H9 (cell line): ENCODE measurements around the gene APBB2. TPM values are rescaled to one million over a fixed set of nuclear protein-coding genes. Genes with fewer than 3 reads are reported as not detected.

Experiments
- DNase-seq: peaks from one replicate; pipeline ENCODE4 v3.0.0-alpha.2; 2017
- H2AFZ ChIP-seq: one replicate; pipeline ENCODE4 v1.6.1; 2013; ENCODE audit warnings: mild to moderate bottlenecking, low read length, control low read depth, moderate library complexity
- H2AK5ac ChIP-seq: 2 replicates; pipeline ENCODE4 v1.6.1; 2013; ENCODE audit warnings: low read length, control low read depth, mixed read lengths; ENCODE audit not compliant: insufficient read length
- H2BK120ac ChIP-seq: one replicate; pipeline ENCODE4 v1.6.1; 2013; ENCODE audit warnings: low read depth, mild to moderate bottlenecking, low read length, control low read depth, inconsistent platforms; ENCODE audit not compliant: poor library complexity, severe bottlenecking
- H2BK12ac ChIP-seq: 2 replicates; pipeline ENCODE4 v1.6.1; 2013; ENCODE audit warnings: low read length, control low read depth, mixed read lengths, low read depth; ENCODE audit not compliant: insufficient read length
- H2BK15ac ChIP-seq: 2 replicates; pipeline ENCODE4 v1.6.1; 2013; ENCODE audit warnings: low read depth, low read length, control low read depth
- H2BK20ac ChIP-seq: one replicate; pipeline ENCODE4 v1.6.1; 2013; ENCODE audit warnings: low read depth, mild to moderate bottlenecking, low read length, control low read depth, inconsistent platforms; ENCODE audit not compliant: poor library complexity, severe bottlenecking
- H2BK5ac ChIP-seq: 2 replicates; pipeline ENCODE4 v1.6.1; 2013; ENCODE audit warnings: low read length, control low read depth, mixed read lengths; ENCODE audit not compliant: insufficient read length
- H3K14ac ChIP-seq: 2 replicates; pipeline ENCODE4 v1.6.1; 2013; ENCODE audit warnings: low read length, control low read depth; ENCODE audit not compliant: insufficient read depth
- H3K18ac ChIP-seq: 2 replicates; pipeline ENCODE4 v1.6.1; 2013; ENCODE audit warnings: low read depth, mild to moderate bottlenecking, mixed read lengths, low read length, control low read depth; ENCODE audit not compliant: insufficient read length
- H3K23ac ChIP-seq: 2 replicates; pipeline ENCODE4 v1.6.1; 2013; ENCODE audit warnings: low read length, control low read depth, mixed read lengths, low read depth; ENCODE audit not compliant: insufficient read length
- H3K23me2 ChIP-seq: 2 replicates; pipeline ENCODE4 v1.6.1; 2013; ENCODE audit warnings: low read depth, mild to moderate bottlenecking, mixed read lengths, low read length, control low read depth; ENCODE audit not compliant: insufficient read length, poor library complexity, severe bottlenecking
- H3K27ac ChIP-seq: 2 replicates; pipeline ENCODE4 v1.5.1; 2013; ENCODE audit warnings: low read length, control low read depth, mixed read lengths, low read depth; ENCODE audit not compliant: insufficient read length
- H3K27me3 ChIP-seq: 2 replicates; pipeline ENCODE4 v1.6.1; 2013; ENCODE audit warnings: low read length, control low read depth, inconsistent platforms; ENCODE audit not compliant: insufficient read depth
- H3K4ac ChIP-seq: 2 replicates; pipeline ENCODE4 v1.6.1; 2013; ENCODE audit warnings: low read depth, mild to moderate bottlenecking, control low read depth, inconsistent platforms, low read length, moderate library complexity
- H3K4me1 ChIP-seq: 2 replicates; pipeline ENCODE4 v1.6.1; 2013; ENCODE audit warnings: low read length, control low read depth, inconsistent platforms; ENCODE audit not compliant: insufficient read depth
- H3K4me2 ChIP-seq: 2 replicates; pipeline ENCODE4 v1.6.1; 2013; ENCODE audit warnings: low read length, control low read depth, mixed read lengths; ENCODE audit not compliant: insufficient read length, insufficient read depth
- H3K56ac ChIP-seq: 2 replicates; pipeline ENCODE4 v1.6.1; 2013; ENCODE audit warnings: low read depth, mild to moderate bottlenecking, mixed read lengths, low read length, control low read depth; ENCODE audit not compliant: insufficient read length
- H3K79me1 ChIP-seq: 2 replicates; pipeline ENCODE4 v1.6.1; 2013; ENCODE audit warnings: low read depth, mild to moderate bottlenecking, moderate library complexity, low read length, control low read depth, inconsistent platforms; ENCODE audit not compliant: insufficient read depth, poor library complexity, severe bottlenecking
- H3K79me2 ChIP-seq: 2 replicates; pipeline ENCODE4 v1.6.1; 2013; ENCODE audit warnings: low read length, control low read depth, inconsistent platforms; ENCODE audit not compliant: insufficient read depth
- H3K9ac ChIP-seq: 2 replicates; pipeline ENCODE4 v1.6.1; 2013; ENCODE audit warnings: low read length, control low read depth, mixed read lengths; ENCODE audit not compliant: insufficient read length; ENCODE audit errors: extremely low read depth
- H3K9me3 ChIP-seq: one replicate; pipeline ENCODE4 v1.6.1; 2013; ENCODE audit warnings: low read depth, low read length, inconsistent platforms; ENCODE audit not compliant: control insufficient read depth
- H3T11ph ChIP-seq: one replicate; pipeline ENCODE4 v1.6.1; 2013; ENCODE audit warnings: mild to moderate bottlenecking, low read length, control low read depth, inconsistent platforms
- H4K20me1 ChIP-seq: one replicate; pipeline ENCODE4 v1.6.1; 2013; ENCODE audit not compliant: control insufficient read depth, insufficient read length, insufficient read depth
- H4K5ac ChIP-seq: 2 replicates; pipeline ENCODE4 v1.6.1; 2013; ENCODE audit warnings: low read depth, mild to moderate bottlenecking, mixed read lengths, low read length, control low read depth; ENCODE audit not compliant: insufficient read length
- H4K8ac ChIP-seq: replicated peaks from 2 replicates; pipeline ENCODE4 v1.6.1; 2013; ENCODE audit warnings: low read length, control low read depth, mixed read lengths, low read depth; ENCODE audit not compliant: insufficient read length
- H4K91ac ChIP-seq: 2 replicates; pipeline ENCODE4 v1.6.1; 2013; ENCODE audit warnings: low read depth, mild to moderate bottlenecking, moderate library complexity, mixed read lengths, low read length, control low read depth; ENCODE audit not compliant: insufficient read length
- H3K27ac Mint-ChIP-seq, 3 experiments: 2 replicates in 2 of 3; 3 replicates in 1 of 3; pipeline ENCODE4 v1.8.0; 2020 to 2021; ENCODE audit warnings: mixed read lengths in 3 of 3, mild to moderate bottlenecking in 1 of 3, moderate library complexity in 1 of 3
- H3K27me3 Mint-ChIP-seq: 2 replicates; pipeline ENCODE4 v1.8.0; 2021; ENCODE audit warnings: low read depth, mild to moderate bottlenecking, moderate library complexity, mixed read lengths
- H3K36me3 Mint-ChIP-seq, 3 experiments: 2 replicates in 2 of 3; 3 replicates in 1 of 3; pipeline ENCODE4 v1.8.0; 2020 to 2021; ENCODE audit warnings: low read depth in 3 of 3, mixed read lengths in 3 of 3; ENCODE audit not compliant: insufficient read depth in 1 of 3
- H3K4me1 Mint-ChIP-seq, 2 experiments: 2 replicates each; pipeline ENCODE4 v1.8.0; 2020; ENCODE audit warnings: mixed read lengths in 2 of 2
- H3K4me3 Mint-ChIP-seq, 2 experiments: 2 replicates in 1 of 2; 3 replicates in 1 of 2; pipeline ENCODE4 v1.8.0; 2020 to 2021; ENCODE audit warnings: mild to moderate bottlenecking in 2 of 2, mixed read lengths in 2 of 2, moderate library complexity in 1 of 2
- H3K9me3 Mint-ChIP-seq, 2 experiments: 2 replicates in 1 of 2; 3 replicates in 1 of 2; pipeline ENCODE4 v1.8.0; 2020; ENCODE audit warnings: mild to moderate bottlenecking in 2 of 2, mixed read lengths in 2 of 2, moderate library complexity in 1 of 2
- CTCF ChIP-seq: fragments of 200-600 bp; sonication (generic); conservative IDR thresholded peaks from 3 replicates; pipeline ENCODE4 v1.8.0; 2021; ENCODE audit warnings: antibody characterized with exemption, mild to moderate bottlenecking
- WGBS: extraction: QIAGEN DNeasy Blood & Tissue Kit; methylation state at CpG from one replicate; pipeline ENCODE4 v1.1.7; 2013; ENCODE audit warnings: missing lambda C conversion rate, low lambda C conversion rate, mixed read lengths; ENCODE audit not compliant: insufficient read length; ENCODE audit errors: extremely low coverage; 5-methylcytosine and 5-hydroxymethylcytosine counted together
- total RNA-seq: library from RNA; stranded (reverse); gene quantifications from 2 replicates; pipeline ENCODE4 v1.2.1, GENCODE V29; 2021

The APBB2 gene
- total RNA-seq, 1 experiment from 2014 or later = 39.6 TPM

- H4K8ac ChIP-seq = peak overlapping the region; percentile 24
- no peak overlapping the region for H3T11ph ChIP-seq
- H3K9ac ChIP-seq = peak overlapping the region; percentile 84
- H3K27me3 ChIP-seq = peaks cover 2% of the 10 kb centered on the region; the same call in 1 of the 2 replicates
- H3K23ac ChIP-seq = peak overlapping the region; percentile 13
- TF ChIP-seq CTCF = no peak; the same call in 1 of the 3 replicates
- H3K4me1 ChIP-seq = peaks cover 6% of the 10 kb centered on the region
- peak overlapping the region; percentile 82 for H3K4me2 ChIP-seq
- no peak overlapping the region for H2AFZ ChIP-seq
- H3K56ac ChIP-seq = peak overlapping the region; percentile 25
- H2AK5ac ChIP-seq = no peak overlapping the region
- H3K9me3 Mint-ChIP-seq = no peaks in the 10 kb centered on the region; a peak in 1 of 5 replicates
- H4K5ac ChIP-seq = peak overlapping the region; percentile 26
- no peaks in the 10 kb centered on the region for H3K79me1 ChIP-seq
- peaks cover 14% of the 10 kb centered on the region for H3K23me2 ChIP-seq
- no peak overlapping the region for H2BK20ac ChIP-seq
- no peak overlapping the region for H2BK15ac ChIP-seq
- 0 out of 2 replicates have a peak, but pooled peaks cover 3% of the 10 kb centered on the region for H3K79me2 ChIP-seq
- H3K4me1 Mint-ChIP-seq = peaks cover 45 to 48% of the 10 kb centered on the region in 2 experiments
- no peak overlapping the region for H3K4ac ChIP-seq
- H3K27ac ChIP-seq = peak overlapping the region; percentile 86
- peak overlapping the region; percentile 97 to 100 (median 98) for H3K27ac Mint-ChIP-seq
- peak overlapping the region; percentile 82 to 86 for H3K4me3 Mint-ChIP-seq
- no peaks in the 10 kb centered on the region for H3K36me3 Mint-ChIP-seq
- H3K9me3 ChIP-seq = no peaks in the 10 kb centered on the region
- H2BK120ac ChIP-seq = no peak overlapping the region
- no peak overlapping the region for H2BK12ac ChIP-seq
- no peak overlapping the region for H4K91ac ChIP-seq
- H3K14ac ChIP-seq = peak overlapping the region; percentile 93; the same call in 1 of the 2 replicates
- DNase-seq = peak; percentile 93
- no CpG with 5 or more reads among the region's 59 CpGs for WGBS
- no peaks in the 10 kb centered on the region for H4K20me1 ChIP-seq
- peak overlapping the region; percentile 95 for H3K18ac ChIP-seq
- H3K27me3 Mint-ChIP-seq = peaks cover 14% of the 10 kb centered on the region
- peak overlapping the region; percentile 23 for H2BK5ac ChIP-seq
Measured at GRCh38 chr4:41216294-41217019, 2.1 kb upstream of the APBB2 start.
